ES-I3 (cell line): ENCODE measurements around the gene STK10.
"Not testable (repeated sequence)": the region's sequence is repeated elsewhere in the genome, so short reads cannot be mapped to it uniquely, and the experiment has no call there.

Experiments
- H3K36me3 ChIP-seq: 2 replicates; pipeline ENCODE4 v1.6.1; 2013; ENCODE audit warnings: mild to moderate bottlenecking, low read length, control low read depth, moderate library complexity; ENCODE audit not compliant: insufficient read depth
- H3K4me1 ChIP-seq: 2 replicates; pipeline ENCODE4 v1.6.1; 2013; ENCODE audit warnings: mild to moderate bottlenecking, control low read depth, low read length; ENCODE audit not compliant: insufficient read depth
- H3K9ac ChIP-seq: 2 replicates; pipeline ENCODE4 v1.6.1; 2013; ENCODE audit warnings: low read depth, mild to moderate bottlenecking, low read length, moderate library complexity
- H3K9me3 ChIP-seq: 2 replicates; pipeline ENCODE4 v1.6.1; 2013; ENCODE audit warnings: mild to moderate bottlenecking, low read length, moderate library complexity; ENCODE audit not compliant: control insufficient read depth, insufficient read depth

The STK10 gene

DNA sequence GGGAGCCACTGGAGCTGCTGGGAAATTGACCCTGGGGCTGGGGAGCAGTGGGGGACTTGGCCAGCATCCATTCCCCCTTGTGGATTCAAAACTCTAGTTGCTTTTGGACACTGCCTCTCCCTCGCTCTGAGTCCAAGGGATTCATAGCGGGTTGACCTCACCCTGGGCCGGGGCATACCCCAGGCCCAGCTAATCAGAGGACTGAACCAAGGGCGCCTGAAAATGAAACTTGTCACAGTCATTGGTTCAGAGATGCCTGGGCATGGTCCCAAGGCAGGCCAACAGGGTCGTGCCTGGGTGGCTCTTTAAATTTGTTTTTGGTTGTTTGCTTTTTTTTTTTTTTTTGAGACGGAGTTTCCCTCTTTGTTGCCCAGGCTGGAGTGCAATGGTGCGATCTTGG lies 22.6 kb downstream of the STK10 start:
- no peak overlapping the region for H3K9ac ChIP-seq
- peaks cover 26% of the 10 kb centered on the region; the same call in 1 of the 2 replicates for H3K4me1 ChIP-seq
- no peaks in the 10 kb centered on the region; the same call in 1 of the 2 replicates for H3K36me3 ChIP-seq
- no peaks in the 10 kb centered on the region for H3K9me3 ChIP-seq

DNA sequence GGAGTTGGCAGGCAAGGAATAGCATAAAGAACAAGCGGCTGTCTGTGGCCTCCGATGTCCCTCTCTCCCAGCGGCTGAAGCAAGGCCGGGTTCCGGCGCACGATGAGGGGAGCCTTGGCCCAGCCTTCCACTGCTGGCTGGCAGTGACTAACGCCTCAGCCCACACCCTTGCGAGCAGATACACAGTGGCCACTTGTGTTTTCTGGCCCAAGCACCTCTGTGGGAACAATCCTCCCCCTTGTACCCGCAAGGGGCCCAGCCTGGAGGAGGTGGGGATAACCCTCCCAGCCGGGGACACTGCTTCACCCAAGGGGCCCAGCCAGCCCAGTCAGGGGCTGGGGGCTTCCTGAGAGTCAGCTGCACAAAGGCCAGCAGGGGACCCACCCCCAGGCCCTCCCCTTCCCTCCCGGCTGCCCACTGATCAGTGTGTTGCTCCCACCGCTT lies 23.2 kb downstream of the STK10 start:
- H3K9me3 ChIP-seq, result no peaks in the 10 kb centered on the region
- no peak overlapping the region for H3K9ac ChIP-seq
- H3K4me1 ChIP-seq, result peaks cover 26% of the 10 kb centered on the region; the same call in 1 of the 2 replicates
- H3K36me3 ChIP-seq, result no peaks in the 10 kb centered on the region; the same call in 1 of the 2 replicates

DNA sequence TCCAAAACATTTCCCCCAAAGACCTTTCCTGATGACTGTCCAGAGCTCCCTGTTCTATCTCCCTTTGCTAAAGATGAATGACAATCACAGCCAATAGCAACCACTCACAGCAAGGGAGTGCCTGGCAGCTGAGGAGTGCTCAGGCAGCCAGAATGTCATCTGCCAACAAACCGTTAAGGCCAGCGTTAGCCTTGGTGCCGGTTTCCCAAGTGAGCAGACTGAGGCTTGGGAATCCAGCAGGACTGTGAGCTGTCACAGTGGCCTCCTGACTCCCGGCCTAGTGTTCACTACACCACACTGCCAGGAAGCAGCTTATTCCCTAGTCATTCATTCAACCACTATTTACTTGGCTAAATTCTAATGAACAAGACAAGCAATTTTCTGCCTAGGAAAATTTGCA lies 24.7 kb downstream of the STK10 start:
- peaks cover 20% of the 10 kb centered on the region; the same call in 1 of the 2 replicates for H3K4me1 ChIP-seq
- no peaks in the 10 kb centered on the region for H3K9me3 ChIP-seq
- H3K36me3 ChIP-seq, result no peaks in the 10 kb centered on the region; the same call in 1 of the 2 replicates
- no peak overlapping the region for H3K9ac ChIP-seq

DNA sequence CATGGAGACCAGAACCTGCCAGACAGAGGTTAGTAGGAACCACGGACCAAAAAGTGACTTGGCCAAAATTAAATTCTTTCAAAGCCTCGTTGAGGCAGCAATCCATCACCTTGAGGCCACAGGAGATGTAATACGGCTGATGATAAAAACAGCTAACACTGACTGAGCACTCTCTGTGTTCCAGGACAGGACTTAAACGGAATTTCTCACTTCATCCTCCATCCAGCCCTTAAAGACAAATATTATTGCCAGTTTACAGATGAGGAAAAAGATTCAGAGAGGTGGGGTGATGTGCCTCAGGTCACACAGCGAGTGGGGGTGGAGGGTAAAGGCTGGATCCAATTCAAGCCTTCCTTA lies 25.1 kb downstream of the STK10 start:
- H3K9me3 ChIP-seq, result no peaks in the 10 kb centered on the region
- peaks cover 16% of the 10 kb centered on the region; the same call in 1 of the 2 replicates for H3K4me1 ChIP-seq
- H3K9ac ChIP-seq, result no peak overlapping the region
- no peaks in the 10 kb centered on the region; the same call in 1 of the 2 replicates for H3K36me3 ChIP-seq

DNA sequence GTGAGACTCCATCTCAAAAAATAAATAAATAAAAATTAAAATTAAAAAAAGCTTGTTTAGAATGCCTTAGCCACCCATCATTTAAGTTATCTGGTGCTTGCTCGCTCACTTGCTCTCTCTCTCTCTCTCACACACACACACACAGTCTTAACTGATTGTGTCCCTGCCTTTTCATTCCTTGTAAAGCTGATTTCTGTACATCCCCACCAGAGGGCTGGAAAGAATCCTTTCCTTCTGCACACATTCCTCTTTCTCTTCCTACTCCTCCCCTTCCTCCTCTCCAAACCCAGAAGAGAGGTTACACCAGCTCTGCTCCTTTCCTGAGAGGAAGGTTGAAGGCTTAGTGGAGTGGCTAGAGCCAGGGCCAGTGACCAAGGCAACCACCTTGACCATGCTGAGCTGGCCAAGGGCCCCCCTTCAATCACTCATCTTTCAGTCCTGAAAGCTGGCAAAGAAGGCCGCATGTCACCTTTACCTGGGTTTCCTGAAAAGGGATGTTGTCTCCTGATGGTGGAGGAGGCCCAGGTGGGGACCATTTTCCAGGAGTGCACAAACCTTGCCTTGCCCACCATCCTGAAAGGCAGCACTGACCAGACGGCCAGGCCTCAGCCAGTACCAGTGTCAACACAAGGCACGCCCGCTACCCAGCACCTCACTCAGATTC lies 25.6 kb downstream of the STK10 start:
- H3K9me3 ChIP-seq, result no peaks in the 10 kb centered on the region
- no peaks in the 10 kb centered on the region; the same call in 1 of the 2 replicates for H3K36me3 ChIP-seq
- H3K4me1 ChIP-seq, result peaks cover 15% of the 10 kb centered on the region; the same call in 1 of the 2 replicates
- no peak overlapping the region for H3K9ac ChIP-seq

DNA sequence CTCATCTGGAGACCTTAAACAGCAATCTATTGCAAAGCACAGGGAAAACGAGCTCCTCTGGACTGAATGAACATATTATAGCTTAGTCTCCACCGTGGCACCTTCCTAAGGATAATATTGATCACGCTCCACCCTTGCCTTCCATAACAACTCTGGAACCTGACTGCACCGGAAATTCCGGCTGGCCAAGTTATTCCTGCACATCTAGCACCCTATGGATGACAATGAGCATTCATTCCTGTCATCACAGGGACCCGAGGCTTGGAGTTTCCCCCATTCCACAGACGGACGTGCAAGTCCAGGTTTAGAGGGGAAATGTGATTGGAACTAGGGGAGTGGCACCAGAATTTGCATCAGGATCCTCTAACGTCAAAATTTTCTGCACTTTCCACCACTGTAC lies 27.5 kb downstream of the STK10 start:
- no peaks in the 10 kb centered on the region for H3K9me3 ChIP-seq
- H3K4me1 ChIP-seq, result peaks cover 15% of the 10 kb centered on the region; the same call in 1 of the 2 replicates
- H3K36me3 ChIP-seq, result no peaks in the 10 kb centered on the region
- no peak overlapping the region for H3K9ac ChIP-seq

DNA sequence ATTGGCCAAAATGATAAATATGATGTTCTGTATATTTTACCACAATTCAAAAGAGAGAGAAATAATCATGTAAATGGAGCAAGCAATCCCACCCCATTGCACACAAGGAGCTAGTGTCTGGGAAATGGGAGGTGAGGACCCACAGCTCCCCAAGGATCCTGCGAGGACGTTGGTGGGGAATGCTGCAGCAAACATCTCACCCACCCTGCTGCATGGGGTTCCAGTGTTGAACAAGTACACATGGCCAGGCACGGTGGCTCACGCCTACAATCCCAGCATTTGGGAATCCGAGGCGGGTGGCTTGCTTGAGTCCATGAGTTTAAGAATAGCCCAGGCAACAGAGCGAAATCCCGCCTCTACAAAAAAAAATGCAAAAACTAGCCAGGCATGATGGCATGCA lies 29.0 kb downstream of the STK10 start:
- Histone ChIP-seq H3K36me3 (no peaks in the 10 kb centered on the region; the same call in 1 of the 2 replicates), H3K9me3 (no peaks in the 10 kb centered on the region), H3K9ac (no peak overlapping the region), H3K4me1 (peaks cover 7% of the 10 kb centered on the region; the same call in 1 of the 2 replicates)

DNA sequence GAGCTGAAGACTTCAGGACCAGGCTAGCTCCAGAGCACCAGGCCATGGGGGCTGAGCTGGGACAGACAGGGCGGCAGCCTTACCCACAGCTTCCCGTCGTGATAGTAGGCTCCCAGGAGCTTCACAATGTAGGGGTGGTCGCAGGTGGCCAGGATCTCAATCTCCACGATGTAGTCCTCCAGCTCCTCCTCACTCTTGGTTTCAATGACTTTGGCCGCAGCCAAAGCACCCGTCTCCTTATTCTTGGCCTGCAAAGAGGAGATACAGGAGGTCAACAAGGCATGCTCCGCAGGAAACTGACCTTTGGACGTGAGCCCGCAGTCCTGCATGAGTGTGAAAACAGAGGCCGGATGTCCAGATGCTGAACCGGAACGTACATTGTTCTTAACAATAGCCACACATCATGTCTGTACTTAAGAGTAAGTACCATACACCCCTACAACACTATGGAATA lies 31.5 kb downstream of the STK10 start:
- no peaks in the 10 kb centered on the region for H3K4me1 ChIP-seq
- no peaks in the 10 kb centered on the region for H3K9me3 ChIP-seq
- H3K36me3 ChIP-seq, result no peaks in the 10 kb centered on the region; the same call in none of the 2 replicates
- no peak overlapping the region for H3K9ac ChIP-seq

DNA sequence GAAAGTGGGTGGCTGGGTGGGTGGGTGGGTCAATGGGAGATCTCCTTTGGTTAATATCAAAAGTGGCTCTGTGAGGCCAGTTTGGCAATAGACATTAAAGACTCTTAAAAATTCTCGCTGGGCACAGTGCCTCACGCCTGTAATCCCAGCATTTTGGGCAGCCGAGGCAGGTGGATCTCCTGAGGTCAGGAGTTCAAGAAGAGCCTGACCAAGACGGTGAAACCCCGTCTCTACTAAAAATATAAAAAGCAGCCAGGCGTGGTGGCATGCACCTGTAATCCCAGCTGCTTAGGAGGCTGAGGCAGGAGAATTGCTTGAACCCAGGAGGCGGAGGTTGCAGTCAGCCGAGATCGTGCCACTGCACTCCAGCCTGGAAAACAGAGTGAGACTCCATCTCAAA lies 32.9 kb downstream of the STK10 start:
- H3K36me3 ChIP-seq, H3K4me1 ChIP-seq: not testable (repeated sequence)

DNA sequence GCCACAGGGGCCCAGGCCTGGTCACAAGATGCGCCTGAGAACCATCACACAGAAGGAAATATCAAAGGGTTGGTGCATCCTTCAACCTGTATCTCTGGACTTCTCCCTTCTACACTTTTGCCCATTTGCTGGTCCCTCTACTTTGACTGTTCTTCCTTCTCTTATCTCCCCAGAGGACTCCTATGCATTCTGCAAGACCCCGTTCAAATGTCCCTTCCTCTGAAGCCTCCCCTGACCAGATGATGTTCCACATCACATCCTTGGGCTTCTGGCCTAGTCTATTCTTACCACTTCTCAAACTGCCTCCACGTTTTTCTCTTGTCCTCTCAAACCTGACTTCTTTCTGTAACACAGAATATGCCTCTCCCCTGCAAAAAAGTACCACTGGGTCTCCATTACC lies 34.3 kb downstream of the STK10 start:
- Histone ChIP-seq H3K36me3 (no peaks in the 10 kb centered on the region; the same call in none of the 2 replicates), H3K9me3 (no peaks in the 10 kb centered on the region), H3K9ac (no peak overlapping the region), H3K4me1 (no peaks in the 10 kb centered on the region; the same call in 1 of the 2 replicates)

More for the DNA sequence above, 32.9 kb downstream of the STK10 start:
- H3K9ac ChIP-seq, H3K9me3 ChIP-seq: not testable (repeated sequence)

DNA sequence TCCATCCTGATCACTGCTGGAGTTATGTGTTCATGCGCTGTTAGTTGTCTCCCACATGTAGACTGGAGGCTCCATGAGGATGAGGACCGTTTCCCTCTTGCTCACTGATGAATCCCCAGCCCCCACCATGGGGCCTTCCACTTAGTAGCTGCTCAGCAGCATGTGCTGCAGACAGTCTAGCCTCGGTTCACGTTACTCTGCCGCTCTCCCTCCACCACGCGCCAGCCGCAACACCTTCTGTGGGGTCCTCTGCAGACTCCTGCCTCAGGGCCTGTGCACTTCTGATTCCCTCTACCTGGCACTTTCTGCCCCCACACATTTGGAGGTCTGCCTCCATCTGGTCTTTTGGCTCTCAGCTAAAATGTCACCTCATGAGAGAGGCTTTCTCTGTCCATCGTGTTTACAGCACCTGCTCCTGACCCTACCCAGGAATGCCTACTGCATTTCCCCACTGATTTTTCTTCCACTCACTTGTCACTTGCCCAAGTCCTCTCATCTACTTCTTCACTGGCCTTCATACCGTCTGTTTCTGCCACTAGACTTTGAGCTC lies 36.3 kb downstream of the STK10 start:
- Histone ChIP-seq H3K36me3 (no peaks in the 10 kb centered on the region; the same call in none of the 2 replicates), H3K4me1 (no peaks in the 10 kb centered on the region; the same call in 1 of the 2 replicates), H3K9me3 (no peaks in the 10 kb centered on the region), H3K9ac (no peak overlapping the region)

DNA sequence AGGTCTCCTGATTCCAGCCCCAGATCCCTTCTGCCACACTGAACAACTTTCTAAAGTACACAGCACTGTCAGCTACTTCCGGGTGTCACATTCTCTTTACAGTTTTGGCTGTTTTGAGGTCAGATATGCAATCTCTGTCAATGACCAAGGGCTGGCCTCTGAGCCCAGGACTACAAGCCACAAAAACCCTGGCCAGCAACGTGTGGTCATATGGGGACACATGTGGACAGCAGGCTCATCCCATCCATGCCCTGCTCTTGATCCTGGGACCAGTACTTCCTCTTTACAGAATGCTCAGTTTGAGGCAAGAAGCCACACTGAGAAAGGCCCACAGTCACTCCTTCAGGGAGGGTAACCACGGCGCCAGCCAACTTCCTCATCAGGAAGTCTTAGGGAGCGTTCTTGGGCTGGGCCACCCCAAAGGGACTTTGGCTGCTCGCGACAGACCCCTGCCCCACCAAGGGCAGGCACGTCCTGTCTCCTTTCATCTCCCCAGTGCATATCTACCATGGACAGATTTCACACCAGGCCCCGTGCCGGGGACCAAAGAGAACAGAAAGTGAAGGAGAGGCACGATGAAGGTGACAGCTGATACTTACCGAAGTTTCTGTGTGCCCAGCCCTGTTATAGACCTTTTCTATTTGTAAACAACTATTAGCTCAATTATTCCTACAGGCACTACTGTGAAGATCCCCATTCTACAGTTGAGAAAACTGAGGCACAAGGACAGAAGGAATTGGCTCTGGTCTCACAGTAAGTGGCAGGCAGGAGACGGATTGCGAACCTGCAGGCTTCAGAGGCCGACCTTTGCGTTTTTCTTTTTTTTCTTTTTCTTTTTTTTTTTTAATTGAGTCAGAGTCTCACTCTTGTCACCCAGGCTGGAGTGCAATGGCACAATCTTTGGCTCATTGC lies 37.3 kb downstream of the STK10 start:
- Histone ChIP-seq H3K36me3 (no peaks in the 10 kb centered on the region; the same call in none of the 2 replicates), H3K4me1 (no peaks in the 10 kb centered on the region; the same call in 1 of the 2 replicates), H3K9me3 (no peaks in the 10 kb centered on the region), H3K9ac (no peak overlapping the region)

DNA sequence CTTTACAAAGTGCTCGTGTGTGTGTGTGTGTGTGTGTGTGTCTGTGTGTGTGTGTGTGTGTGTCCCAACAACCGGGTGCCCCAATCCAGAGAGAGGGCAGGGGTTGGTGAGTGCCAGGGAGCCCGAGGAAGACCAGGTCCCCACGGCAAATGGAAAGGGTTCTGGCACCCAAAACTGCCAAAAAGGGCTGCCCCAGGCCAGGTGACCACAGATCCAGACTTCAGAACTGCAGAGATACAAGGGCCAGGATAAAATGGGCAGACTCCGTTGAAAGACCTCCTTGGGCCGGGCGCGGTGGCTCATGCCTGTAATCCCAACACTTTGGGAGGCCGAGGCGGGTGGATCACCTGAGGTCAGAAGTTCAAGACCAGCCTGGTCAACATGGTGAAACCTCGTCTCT lies 38.5 kb downstream of the STK10 start:
- not testable (repeated sequence) for H3K9me3 ChIP-seq, H3K9ac ChIP-seq, H3K36me3 ChIP-seq, H3K4me1 ChIP-seq

DNA sequence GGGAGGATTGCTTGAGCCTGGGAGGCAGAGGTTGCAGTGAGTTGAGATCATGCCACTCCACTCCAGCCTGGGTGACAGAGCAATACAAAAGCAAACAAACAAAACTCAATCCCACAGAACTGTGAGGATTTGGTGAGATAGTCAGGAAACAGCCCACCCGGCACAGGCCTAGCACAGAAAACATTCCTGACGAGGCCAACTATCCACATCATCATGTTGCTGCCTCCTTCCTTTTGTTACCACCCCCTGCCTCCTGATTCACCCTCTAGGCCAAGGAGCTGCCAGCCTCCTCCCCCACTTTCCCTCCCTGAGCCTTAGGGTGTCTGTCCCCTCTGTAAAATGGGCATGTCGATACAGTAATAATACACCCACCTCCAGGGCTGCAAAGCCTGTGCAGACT lies 39.0 kb downstream of the STK10 start:
- no peaks in the 10 kb centered on the region for H3K9me3 ChIP-seq
- no peaks in the 10 kb centered on the region; the same call in none of the 2 replicates for H3K36me3 ChIP-seq

More for the DNA sequence above, 39.0 kb downstream of the STK10 start:
- Histone ChIP-seq H3K9ac (no peak overlapping the region), H3K4me1 (peaks cover 11% of the 10 kb centered on the region)
